ENCODE measurements around the gene RPL27. TPM values are rescaled to one million over a fixed set of nuclear protein-coding genes. Genes with fewer than 3 reads are reported as not detected.

Gene RPL27
- total and polyA plus RNA-seq, 3 donors from 2014 or later = 457 to 1,036 (median 634) TPM

GRCh38 chr17:43040655-43041054, 42.4 kb downstream of the RPL27 start:
- TF ChIP-seq POLR2A (IDR thresholded peaks at IDR 0.05) (no peak), CTCF (IDR thresholded peaks at IDR 0.05) (no peak)
- intact Hi-C loops (cut with DNase I; ENCODE audit: low total_unique reads) = no loop called here
- H3K4me1 ChIP-seq = no peaks in the 10 kb centered on the region
- no peaks in the 10 kb centered on the region for H3K36me3 ChIP-seq (ENCODE audit: low read depth, missing control alignments)
- no peak for DNase-seq
- H3K27me3 ChIP-seq = no peaks in the 10 kb centered on the region
- no peaks in the 10 kb centered on the region for H3K9me3 ChIP-seq
- 58 to 69% methylated on average over 2 of the region's 2 CpGs for WGBS, 2 donors
- H3K27ac ChIP-seq = no peak overlapping the region
- H3K4me3 ChIP-seq = no peak overlapping the region

GRCh38 chr17:43042025-43042628, 43.9 kb downstream of the RPL27 start:
- peak; percentile 26 for DNase-seq
- no peaks in the 10 kb centered on the region for H3K27me3 ChIP-seq
- intact Hi-C loops (cut with DNase I; ENCODE audit: low total_unique reads) = no loop called here
- no peak for TF ChIP-seq POLR2A (IDR thresholded peaks at IDR 0.05)
- H3K9me3 ChIP-seq = no peaks in the 10 kb centered on the region
- WGBS, 2 donors = 59 to 71% methylated on average over 5 of the region's 5 CpGs
- no peaks in the 10 kb centered on the region for H3K36me3 ChIP-seq (ENCODE audit: low read depth, missing control alignments)
- no peaks in the 10 kb centered on the region for H3K4me1 ChIP-seq
- H3K4me3 ChIP-seq = no peak overlapping the region
- no peak overlapping the region for H3K27ac ChIP-seq

- Histone ChIP-seq H3K27me3 (no peaks in the 10 kb centered on the region), H3K9me3 (no peaks in the 10 kb centered on the region), H3K4me3 (no peak overlapping the region), H3K27ac (no peak overlapping the region), H3K4me1 (no peaks in the 10 kb centered on the region), H3K36me3 (ENCODE audit: low read depth, missing control alignments) (no peaks in the 10 kb centered on the region)
- TF ChIP-seq CTCF (IDR thresholded peaks at IDR 0.05) (no peak), POLR2A (IDR thresholded peaks at IDR 0.05) (no peak)
- no peak for DNase-seq
- intact Hi-C loops (cut with DNase I; ENCODE audit: low total_unique reads) = no loop called here
These were observed 45.1 kb downstream of the RPL27 start for GRCh38 chr17:43043307-43043706.

- intact Hi-C loops (cut with DNase I; ENCODE audit: low total_unique reads) = no loop called here
- Histone ChIP-seq H3K36me3 (ENCODE audit: low read depth, missing control alignments) (no peaks in the 10 kb centered on the region), H3K4me3 (no peak overlapping the region), H3K4me1 (no peaks in the 10 kb centered on the region), H3K27me3 (no peaks in the 10 kb centered on the region), H3K27ac (no peak overlapping the region), H3K9me3 (no peaks in the 10 kb centered on the region)
- DNase-seq = no peak
- no peak for TF ChIP-seq CTCF (IDR thresholded peaks at IDR 0.05)
- no peak for TF ChIP-seq POLR2A (IDR thresholded peaks at IDR 0.05)
- 71 to 81% methylated on average over 4 of the region's 4 CpGs for WGBS, 2 donors
These were observed 45.8 kb downstream of the RPL27 start for GRCh38 chr17:43044024-43044423.

- H3K9me3 ChIP-seq = no peaks in the 10 kb centered on the region
- H3K27me3 ChIP-seq = no peaks in the 10 kb centered on the region
- TF ChIP-seq POLR2A (IDR thresholded peaks at IDR 0.05) (no peak), CTCF (IDR thresholded peaks at IDR 0.05) (no peak)
- H3K4me1 ChIP-seq = no peaks in the 10 kb centered on the region
- WGBS, 2 donors = 86 to 92% methylated on average over 1 of the region's 1 CpG
- H3K27ac ChIP-seq = no peak overlapping the region
- intact Hi-C loops (cut with DNase I; ENCODE audit: low total_unique reads) = no loop called here
- DNase-seq = no peak
- no peak overlapping the region for H3K4me3 ChIP-seq
- no peaks in the 10 kb centered on the region for H3K36me3 ChIP-seq (ENCODE audit: low read depth, missing control alignments)
These were observed 53.8 kb downstream of the RPL27 start for GRCh38 chr17:43051969-43052368.

Small RNAs within 50 kb of the gene (small RNA-seq; reads per million reads assigned to genes)
- 0 reads per million in 2 donors for gene AARSD1

Other genes with a start within 250 kb of the RPL27 start
- gene RAMP2, start 237.2 kb upstream of the RPL27 start, total RNA-seq = 10 to 100 TPM in 1 of 2 donors, 1 to 10 TPM in 1; 6.9 to 14.6 TPM
- gene RAMP2, start 237.2 kb upstream of the RPL27 start, polyA plus RNA-seq (ENCODE audit: insufficient read depth, low read depth, low replicate concordance) = 38.2 TPM
- 10 to 100 TPM; 48.3 to 51.8 TPM for gene VPS25, start 225.0 kb upstream of the RPL27 start, total RNA-seq
- gene VPS25, start 225.0 kb upstream of the RPL27 start, polyA plus RNA-seq (ENCODE audit: insufficient read depth, low read depth, low replicate concordance) = 64.1 TPM
- gene WNK4, start 217.8 kb upstream of the RPL27 start, total RNA-seq = 1 to 10 TPM; 1.4 to 2.3 TPM
- gene WNK4, start 217.8 kb upstream of the RPL27 start, polyA plus RNA-seq (ENCODE audit: insufficient read depth, low read depth, low replicate concordance) = 2.8 TPM
- 10 to 100 TPM; 43.0 to 49.2 TPM for gene COA3, start 199.7 kb upstream of the RPL27 start, total RNA-seq
- gene COA3, start 199.7 kb upstream of the RPL27 start, polyA plus RNA-seq (ENCODE audit: insufficient read depth, low read depth, low replicate concordance) = 52.7 TPM
- 10 to 100 TPM; 21.2 to 49.1 TPM for gene CNTD1, start 199.6 kb upstream of the RPL27 start, total RNA-seq
- 114 TPM for gene CNTD1, start 199.6 kb upstream of the RPL27 start, polyA plus RNA-seq (ENCODE audit: insufficient read depth, low read depth, low replicate concordance)
- gene BECN1, start 174.1 kb upstream of the RPL27 start, total RNA-seq = 100 to 1,000 TPM; 100 to 111 TPM
- gene BECN1, start 174.1 kb upstream of the RPL27 start, polyA plus RNA-seq (ENCODE audit: insufficient read depth, low read depth, low replicate concordance) = 74.2 TPM
- 10 to 100 TPM; 79.7 to 92.1 TPM for gene PSME3, start 165.0 kb upstream of the RPL27 start, total RNA-seq
- 135 TPM for gene PSME3, start 165.0 kb upstream of the RPL27 start, polyA plus RNA-seq (ENCODE audit: insufficient read depth, low read depth, low replicate concordance)
- gene AOC2, start 153.8 kb upstream of the RPL27 start, total RNA-seq = 10 to 100 TPM; 10.3 to 14.6 TPM
- gene AOC2, start 153.8 kb upstream of the RPL27 start, polyA plus RNA-seq (ENCODE audit: insufficient read depth, low read depth, low replicate concordance) = 5.7 TPM
- 10 to 100 TPM; 14.3 to 14.8 TPM for gene AOC3, start 147.2 kb upstream of the RPL27 start, total RNA-seq
- 46.4 TPM for gene AOC3, start 147.2 kb upstream of the RPL27 start, polyA plus RNA-seq (ENCODE audit: insufficient read depth, low read depth, low replicate concordance)
- gene G6PC1, start 97.6 kb upstream of the RPL27 start, total RNA-seq = under 1 TPM in 1 of 2 donors, not detected in 1; 0.06 TPM
- gene G6PC1, start 97.6 kb upstream of the RPL27 start, polyA plus RNA-seq (ENCODE audit: insufficient read depth, low read depth, low replicate concordance) = 0.26 TPM
- 10 to 100 TPM; 62.0 to 84.3 TPM for gene AARSD1, start 34.0 kb upstream of the RPL27 start, total RNA-seq
- gene AARSD1, start 34.0 kb upstream of the RPL27 start, polyA plus RNA-seq (ENCODE audit: insufficient read depth, low read depth, low replicate concordance) = 184 TPM
- gene PTGES3L, start 18.3 kb upstream of the RPL27 start, total RNA-seq = 1 to 10 TPM; 2.8 to 5.2 TPM
- 5.5 TPM for gene PTGES3L, start 18.3 kb upstream of the RPL27 start, polyA plus RNA-seq (ENCODE audit: insufficient read depth, low read depth, low replicate concordance)
- gene RUNDC1, start 17.9 kb upstream of the RPL27 start, total RNA-seq = 10 to 100 TPM; 18.5 to 20.2 TPM
- gene RUNDC1, start 17.9 kb upstream of the RPL27 start, polyA plus RNA-seq (ENCODE audit: insufficient read depth, low read depth, low replicate concordance) = 17.5 TPM
- gene IFI35, start 8.4 kb downstream of the RPL27 start, total RNA-seq = 10 to 100 TPM in 1 of 2 donors, 1 to 10 TPM in 1; 8.0 to 12.7 TPM
- 15.0 TPM for gene IFI35, start 8.4 kb downstream of the RPL27 start, polyA plus RNA-seq (ENCODE audit: insufficient read depth, low read depth, low replicate concordance)
- gene VAT1, start 24.0 kb downstream of the RPL27 start, total RNA-seq = 100 to 1,000 TPM; 201 to 277 TPM
- 204 TPM for gene VAT1, start 24.0 kb downstream of the RPL27 start, polyA plus RNA-seq (ENCODE audit: insufficient read depth, low read depth, low replicate concordance)
- 10 to 100 TPM; 15.7 to 33.1 TPM for gene RND2, start 26.8 kb downstream of the RPL27 start, total RNA-seq
- 48.7 TPM for gene RND2, start 26.8 kb downstream of the RPL27 start, polyA plus RNA-seq (ENCODE audit: insufficient read depth, low read depth, low replicate concordance)
- gene BRCA1, start 126.9 kb downstream of the RPL27 start, total RNA-seq = 10 to 100 TPM; 28.6 to 47.7 TPM
- gene BRCA1, start 126.9 kb downstream of the RPL27 start, polyA plus RNA-seq (ENCODE audit: insufficient read depth, low read depth, low replicate concordance) = 20.9 TPM
- 100 to 1,000 TPM; 146 to 244 TPM for gene NBR1, start 172.8 kb downstream of the RPL27 start, total RNA-seq
- gene NBR1, start 172.8 kb downstream of the RPL27 start, polyA plus RNA-seq (ENCODE audit: insufficient read depth, low read depth, low replicate concordance) = 302 TPM
- 1 to 10 TPM; 8.4 to 8.7 TPM for gene TMEM106A, start 213.5 kb downstream of the RPL27 start, total RNA-seq
- gene TMEM106A, start 213.5 kb downstream of the RPL27 start, polyA plus RNA-seq (ENCODE audit: insufficient read depth, low read depth, low replicate concordance) = 11.8 TPM
- 100 to 1,000 TPM in 1 of 2 donors, 10 to 100 TPM in 1; 22.6 to 147 TPM for gene CCDC200, start 230.2 kb downstream of the RPL27 start, total RNA-seq
- 91.1 TPM for gene CCDC200, start 230.2 kb downstream of the RPL27 start, polyA plus RNA-seq (ENCODE audit: insufficient read depth, low read depth, low replicate concordance)
- not detected for gene RNU2-1, start 235.6 kb downstream of the RPL27 start, total RNA-seq
- gene RNU2-1, start 235.6 kb downstream of the RPL27 start, polyA plus RNA-seq (ENCODE audit: insufficient read depth, low read depth, low replicate concordance) = not detected